ENCODE results near the gene TRIM15.

Gene TRIM15

DNA sequence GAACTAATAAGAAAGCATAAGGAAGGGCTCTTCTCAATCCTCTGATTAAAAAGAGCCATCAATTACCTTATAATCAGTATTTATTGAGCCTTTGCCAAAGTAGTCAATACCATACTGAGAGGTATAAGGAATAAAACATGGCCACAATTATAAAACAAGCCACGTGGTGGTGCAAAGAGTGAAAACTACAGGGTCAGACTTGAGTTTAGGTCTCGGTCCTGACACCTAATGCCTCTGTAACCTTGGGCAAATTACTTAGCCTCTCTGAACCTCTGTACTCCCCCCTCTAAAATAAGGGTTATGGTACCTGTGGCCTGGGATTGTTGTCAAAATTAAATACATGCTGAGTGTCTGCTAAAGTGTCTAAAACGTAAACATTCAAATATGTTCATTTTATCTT, 14.1 kb upstream of the TRIM15 start:
- no peak for TF ChIP-seq POLR2AphosphoS5 (IDR thresholded peaks at IDR 0.05; ENCODE audit: low read depth, low read length)
- no peak for TF ChIP-seq SIN3A (IDR thresholded peaks at IDR 0.05; ENCODE audit: borderline replicate concordance, insufficient read depth, low read length)
- TF ChIP-seq REST (IDR thresholded peaks at IDR 0.05; ENCODE audit: insufficient read depth in 1 of 2, low read depth in 2 of 2, low read length in 2 of 2) = no peak
- TF ChIP-seq FOXP2 (optimal IDR thresholded peaks at IDR 0.05; ENCODE audit: borderline replicate concordance, extremely low read depth, extremely low read length, insufficient read depth) = no peak
- no peak for TF ChIP-seq TAF1 (IDR thresholded peaks at IDR 0.05; ENCODE audit: borderline replicate concordance, insufficient read depth, low read length)

DNA sequence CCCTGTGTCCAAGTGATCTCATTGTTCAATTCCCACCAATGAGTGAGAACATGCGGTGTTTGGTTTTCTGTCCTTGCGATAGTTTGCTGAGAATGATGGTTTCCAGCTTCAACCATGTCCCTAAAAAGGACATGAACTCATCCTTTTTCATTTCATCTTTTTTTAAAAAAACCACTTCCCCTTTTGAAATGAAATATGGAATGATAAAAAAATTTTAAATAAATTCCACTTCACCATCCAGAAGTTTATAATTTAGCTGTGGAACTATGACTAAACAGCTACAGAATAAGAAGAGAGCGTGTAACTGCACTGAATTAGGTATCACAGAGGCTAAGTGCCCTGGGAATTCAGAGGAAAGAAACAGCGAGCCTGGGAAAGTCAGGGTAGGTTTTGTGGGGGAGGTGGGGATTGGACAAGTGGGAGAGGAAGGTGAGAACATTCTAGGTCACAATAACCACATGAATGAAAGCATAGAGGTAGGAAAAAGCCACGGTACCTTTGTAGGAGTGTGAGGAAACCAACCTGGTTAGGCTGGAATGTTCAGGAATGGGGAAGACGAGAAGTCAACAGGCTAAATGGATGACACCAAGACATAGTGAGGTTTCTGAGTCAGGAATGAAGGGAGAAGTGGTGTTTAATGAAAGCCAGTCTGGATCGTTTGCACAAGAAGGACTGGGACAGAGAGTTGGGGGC, 13.3 kb upstream of the TRIM15 start:
- TF ChIP-seq POLR2AphosphoS5 (IDR thresholded peaks at IDR 0.05; ENCODE audit: low read depth, low read length) (no peak), TAF1 (IDR thresholded peaks at IDR 0.05; ENCODE audit: borderline replicate concordance, insufficient read depth, low read length) (no peak), FOXP2 (optimal IDR thresholded peaks at IDR 0.05; ENCODE audit: borderline replicate concordance, extremely low read depth, extremely low read length, insufficient read depth) (no peak), REST (IDR thresholded peaks at IDR 0.05; ENCODE audit: insufficient read depth in 1 of 2, low read depth in 2 of 2, low read length in 2 of 2) (no peak)

DNA sequence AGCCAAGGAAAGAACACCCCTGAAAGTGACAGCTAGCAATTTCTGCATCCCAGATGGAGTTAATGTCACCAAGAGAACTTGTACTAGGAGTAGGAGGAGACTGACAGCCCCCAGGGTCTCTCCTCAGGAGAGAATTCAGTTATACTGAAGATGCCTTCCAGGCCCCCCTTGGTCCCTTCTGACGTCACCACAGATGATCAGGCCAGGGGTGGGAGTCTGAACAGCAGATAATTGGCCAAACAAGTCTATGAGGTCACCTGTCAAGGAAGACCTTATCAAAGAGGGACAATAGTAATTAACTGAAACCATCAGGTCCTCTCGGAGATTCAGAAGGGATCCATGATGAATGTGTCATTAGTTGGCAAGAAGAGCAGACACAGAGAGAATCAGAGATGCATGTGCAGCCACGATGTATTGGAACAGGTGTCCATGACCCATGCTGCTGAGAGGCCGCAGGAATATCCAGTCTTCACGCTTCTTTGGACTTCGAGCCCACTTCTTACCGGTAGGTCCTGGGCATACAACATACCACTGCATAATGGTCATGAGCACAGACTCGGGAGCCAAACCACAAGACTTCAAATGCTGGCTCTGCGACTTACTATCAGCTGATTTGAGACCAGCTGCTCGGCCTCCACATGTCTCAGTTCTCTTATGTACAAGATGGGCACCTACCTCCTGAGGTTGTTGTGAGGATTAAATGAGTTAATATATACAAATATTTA, 12.5 kb upstream of the TRIM15 start:
- TF ChIP-seq SIN3A (IDR thresholded peaks at IDR 0.05; ENCODE audit: borderline replicate concordance, insufficient read depth, low read length) = no peak
- no peak for TF ChIP-seq POLR2AphosphoS5 (IDR thresholded peaks at IDR 0.05; ENCODE audit: low read depth, low read length)
- no peak for TF ChIP-seq TAF1 (IDR thresholded peaks at IDR 0.05; ENCODE audit: borderline replicate concordance, insufficient read depth, low read length)
- no peak for TF ChIP-seq REST (IDR thresholded peaks at IDR 0.05; ENCODE audit: insufficient read depth in 1 of 2, low read depth in 2 of 2, low read length in 2 of 2)
- TF ChIP-seq FOXP2 (optimal IDR thresholded peaks at IDR 0.05; ENCODE audit: borderline replicate concordance, extremely low read depth, extremely low read length, insufficient read depth) = no peak

GRCh38 chr6:30151580-30151979, 11.8 kb upstream of the TRIM15 start:
- TF ChIP-seq FOXP2 (optimal IDR thresholded peaks at IDR 0.05; ENCODE audit: borderline replicate concordance, extremely low read depth, extremely low read length, insufficient read depth) (no peak), REST (IDR thresholded peaks at IDR 0.05; ENCODE audit: insufficient read depth in 1 of 2, low read depth in 2 of 2, low read length in 2 of 2) (peak in 1 of 2 experiments; percentile 54; a peak in 1 of 4 replicates), POLR2AphosphoS5 (IDR thresholded peaks at IDR 0.05; ENCODE audit: low read depth, low read length) (no peak)
